HFFc6 (cell line): ENCODE measurements around the gene RRAGC. TPM values are rescaled to one million over a fixed set of nuclear protein-coding genes. Genes with fewer than 3 reads are reported as not detected.

Experiments
- DNase-seq: peaks from one replicate; pipeline ENCODE4 v3.0.0-alpha.2; 2018
- H3K27ac Mint-ChIP-seq: 2 replicates; pipeline ENCODE4 v1.8.0; 2020; ENCODE audit warnings: mild to moderate bottlenecking, mixed read lengths
- H3K27me3 Mint-ChIP-seq: 2 replicates; pipeline ENCODE4 v1.8.0; 2021; ENCODE audit warnings: mild to moderate bottlenecking, moderate library complexity, mixed read lengths; ENCODE audit not compliant: insufficient read depth
- H3K36me3 Mint-ChIP-seq: 2 replicates; pipeline ENCODE4 v1.8.0; 2021; ENCODE audit warnings: low read depth, mixed read lengths
- H3K4me1 Mint-ChIP-seq: 2 replicates; pipeline ENCODE4 v1.8.0; 2020; ENCODE audit warnings: low read depth, mixed read lengths
- H3K4me3 Mint-ChIP-seq: 2 replicates; pipeline ENCODE4 v1.8.0; 2020; ENCODE audit warnings: mild to moderate bottlenecking, moderate library complexity, mixed read lengths
- H3K9me3 Mint-ChIP-seq: 2 replicates; pipeline ENCODE4 v1.8.0; 2020; ENCODE audit warnings: mild to moderate bottlenecking, mixed read lengths
- long read RNA-seq: library from polyadenylated mRNA; unstranded; transcript quantifications from one replicate; pipeline ENCODE4 v2.0.0, GENCODE V29; 2019
- total RNA-seq, 6 experiments: library from RNA; stranded (reverse); fragmentation: NEBNext Ultra II Directional; extraction: Animal tissue kit (Norgen Biotek cat#: 25700); gene quantifications; 2 replicates in 1 of 6; 3 replicates in 5 of 6; pipeline ENCODE4 v1.2.3, GENCODE V29; 2021
- TF ChIP-seq, protein P1 (sequence below): fragments of 200-600 bp; sonication (generic); IDR thresholded peaks from 2 replicates; pipeline ENCODE4 v1.5.0; 2021; ENCODE audit warnings: antibody characterized with exemption, mild to moderate bottlenecking

Gene RRAGC, protein sequence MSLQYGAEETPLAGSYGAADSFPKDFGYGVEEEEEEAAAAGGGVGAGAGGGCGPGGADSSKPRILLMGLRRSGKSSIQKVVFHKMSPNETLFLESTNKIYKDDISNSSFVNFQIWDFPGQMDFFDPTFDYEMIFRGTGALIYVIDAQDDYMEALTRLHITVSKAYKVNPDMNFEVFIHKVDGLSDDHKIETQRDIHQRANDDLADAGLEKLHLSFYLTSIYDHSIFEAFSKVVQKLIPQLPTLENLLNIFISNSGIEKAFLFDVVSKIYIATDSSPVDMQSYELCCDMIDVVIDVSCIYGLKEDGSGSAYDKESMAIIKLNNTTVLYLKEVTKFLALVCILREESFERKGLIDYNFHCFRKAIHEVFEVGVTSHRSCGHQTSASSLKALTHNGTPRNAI
- 10 to 100 TPM; 23.1 to 27.2 (median 26.2) TPM for total RNA-seq
- long read RNA-seq, partial matches to known transcripts, result 0 of 8 reads
- long read RNA-seq, other reads (novel, unspliced or antisense), result 6 of 8 reads

GRCh38 chr1:38859561-38860453, at the start of gene RRAGC:
Gene RRAGC (minus strand): TSS chr1:38859772. CDS start chr1:38859646, 126 bp downstream.
- Mint-ChIP-seq H3K36me3 (peaks cover 7% of the 10 kb centered on the region; the same call in 1 of the 2 replicates), H3K4me3 (peak within 1 kb of the TSS; percentile 97), H3K27ac (peak within 1 kb of the TSS; percentile 86), H3K27me3 (no peaks in the 10 kb centered on the region), H3K9me3 (no peaks in the 10 kb centered on the region), H3K4me1 (peaks cover 26% of the 10 kb centered on the region)
- peak; percentile 98 for DNase-seq
- TF ChIP-seq, protein P1, sequence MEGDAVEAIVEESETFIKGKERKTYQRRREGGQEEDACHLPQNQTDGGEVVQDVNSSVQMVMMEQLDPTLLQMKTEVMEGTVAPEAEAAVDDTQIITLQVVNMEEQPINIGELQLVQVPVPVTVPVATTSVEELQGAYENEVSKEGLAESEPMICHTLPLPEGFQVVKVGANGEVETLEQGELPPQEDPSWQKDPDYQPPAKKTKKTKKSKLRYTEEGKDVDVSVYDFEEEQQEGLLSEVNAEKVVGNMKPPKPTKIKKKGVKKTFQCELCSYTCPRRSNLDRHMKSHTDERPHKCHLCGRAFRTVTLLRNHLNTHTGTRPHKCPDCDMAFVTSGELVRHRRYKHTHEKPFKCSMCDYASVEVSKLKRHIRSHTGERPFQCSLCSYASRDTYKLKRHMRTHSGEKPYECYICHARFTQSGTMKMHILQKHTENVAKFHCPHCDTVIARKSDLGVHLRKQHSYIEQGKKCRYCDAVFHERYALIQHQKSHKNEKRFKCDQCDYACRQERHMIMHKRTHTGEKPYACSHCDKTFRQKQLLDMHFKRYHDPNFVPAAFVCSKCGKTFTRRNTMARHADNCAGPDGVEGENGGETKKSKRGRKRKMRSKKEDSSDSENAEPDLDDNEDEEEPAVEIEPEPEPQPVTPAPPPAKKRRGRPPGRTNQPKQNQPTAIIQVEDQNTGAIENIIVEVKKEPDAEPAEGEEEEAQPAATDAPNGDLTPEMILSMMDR, result no peak

DNA sequence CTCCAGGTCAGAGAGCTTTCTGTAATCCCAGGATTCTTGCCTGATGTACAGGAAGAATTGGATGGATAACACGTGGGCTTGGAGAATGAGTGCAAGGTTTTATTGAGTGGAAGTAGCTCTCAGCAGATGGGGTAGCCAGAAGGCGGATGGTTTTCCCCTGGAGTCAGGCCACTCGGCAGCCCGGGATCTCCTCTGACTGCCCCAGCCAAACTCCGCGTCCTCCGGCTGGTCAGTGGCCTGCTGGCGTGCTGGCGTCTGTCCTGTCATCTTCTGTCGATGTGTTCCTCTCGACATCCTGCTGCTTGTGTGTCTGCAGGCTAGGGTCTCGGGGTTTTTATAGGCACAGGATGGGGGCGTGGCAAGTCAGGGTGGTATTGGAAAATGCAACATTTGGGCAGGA, 49.2 kb upstream of the RRAGC start:
- Mint-ChIP-seq H3K9me3 (peaks cover 10% of the 10 kb centered on the region), H3K27me3 (no peaks in the 10 kb centered on the region), H3K4me3 (no peak overlapping the region), H3K4me1 (no peaks in the 10 kb centered on the region), H3K36me3 (peaks cover 6% of the 10 kb centered on the region), H3K27ac (no peak overlapping the region)
- TF ChIP-seq, protein P1, result no peak
- DNase-seq, result no peak

- no peak overlapping the region for H3K27ac Mint-ChIP-seq
- TF ChIP-seq, protein P1, result no peak
- H3K36me3 Mint-ChIP-seq, result peaks cover 6% of the 10 kb centered on the region
- no peaks in the 10 kb centered on the region for H3K27me3 Mint-ChIP-seq
- DNase-seq, result no peak
- H3K4me3 Mint-ChIP-seq, result no peak overlapping the region
- H3K4me1 Mint-ChIP-seq, result no peaks in the 10 kb centered on the region
- H3K9me3 Mint-ChIP-seq, result peaks cover 10% of the 10 kb centered on the region
These were observed 46.4 kb upstream of the RRAGC start for GRCh38 chr1:38905985-38906384.

DNA sequence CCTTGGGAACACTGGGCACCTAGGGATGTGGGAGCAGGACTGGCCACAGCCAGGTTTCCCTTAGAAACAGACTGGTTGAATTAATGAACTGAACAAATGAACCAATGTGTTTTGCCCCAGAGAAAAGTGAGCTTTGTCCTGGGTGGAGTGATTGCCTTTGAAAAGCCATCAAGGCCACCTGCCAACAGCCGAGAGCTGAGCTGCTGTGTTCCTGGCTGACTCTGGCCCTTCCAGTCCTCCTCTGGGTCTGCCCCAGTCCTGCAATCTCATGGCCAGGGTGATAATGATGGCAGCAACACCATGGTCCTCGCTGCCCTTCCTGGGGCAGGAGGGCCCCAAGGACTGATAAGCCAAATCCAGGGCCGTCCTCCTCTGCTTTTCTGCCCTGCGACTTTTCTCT, 40.0 kb upstream of the RRAGC start:
- H3K36me3 Mint-ChIP-seq, result no peaks in the 10 kb centered on the region
- TF ChIP-seq, protein P1, result no peak
- H3K4me3 Mint-ChIP-seq, result no peak overlapping the region
- no peaks in the 10 kb centered on the region for H3K9me3 Mint-ChIP-seq
- H3K4me1 Mint-ChIP-seq, result peaks cover 10% of the 10 kb centered on the region
- DNase-seq, result no peak
- H3K27ac Mint-ChIP-seq, result no peak overlapping the region
- H3K27me3 Mint-ChIP-seq, result no peaks in the 10 kb centered on the region

GRCh38 chr1:38898653-38899230, 39.2 kb upstream of the RRAGC start:
- H3K36me3 Mint-ChIP-seq, result no peaks in the 10 kb centered on the region
- H3K27me3 Mint-ChIP-seq, result no peaks in the 10 kb centered on the region
- no peaks in the 10 kb centered on the region for H3K9me3 Mint-ChIP-seq
- DNase-seq, result peak; percentile 9
- TF ChIP-seq, protein P1, result no peak
- H3K27ac Mint-ChIP-seq, result no peak overlapping the region
- no peak overlapping the region for H3K4me3 Mint-ChIP-seq
- H3K4me1 Mint-ChIP-seq, result peaks cover 11% of the 10 kb centered on the region
